OCI-LY7 (cell line): ENCODE results near the gene BLTP3B.

ENCODE experiments used
- CTCF ChIP-seq: fragments of 200-600 bp; sonication (generic); conservative IDR thresholded peaks from 2 replicates; pipeline ENCODE4 v1.5.1; 2014; ENCODE audit warnings: mild to moderate bottlenecking, antibody characterized with exemption, low read length, moderate library complexity, mixed read lengths
- EZH2phosphoT487 ChIP-seq: fragments of 200-600 bp; sonication (generic); IDR thresholded peaks from 2 replicates; pipeline ENCODE4 v1.6.1; 2018; ENCODE audit warnings: low read depth, borderline replicate concordance, mild to moderate bottlenecking, mixed run types, antibody characterized with exemption, low read length, moderate library complexity, mixed read lengths

- no peak for TF ChIP-seq CTCF
- TF ChIP-seq EZH2phosphoT487 = no peak
Measured at GRCh38 chr12:100123316-100124095, 19.2 kb downstream of the BLTP3B start.
